Keratinocyte (primary cell): ENCODE measurements around the gene SYNJ2.

Source experiments
- CTCF ChIP-seq, 3 experiments: IDR thresholded peaks in 1 of 3; conservative IDR thresholded peaks in 1 of 3; optimal IDR thresholded peaks in 1 of 3; 2 replicates in 2 of 3; 3 replicates in 1 of 3; pipeline versions ENCODE3 to v1.5.1; 2011; ENCODE audit warnings: low read length in 3 of 3, mild to moderate bottlenecking in 3 of 3, moderate library complexity in 2 of 3, control low read depth in 1 of 3, inconsistent platforms in 1 of 3; ENCODE audit not compliant: insufficient read depth in 2 of 3; ENCODE audit errors: extremely low read depth in 1 of 3
- EZH2 ChIP-seq: IDR thresholded peaks from one replicate; pipeline ENCODE4 v1.6.1; 2012; ENCODE audit warnings: inconsistent platforms, mild to moderate bottlenecking, low read length, moderate library complexity

GRCh38 chr6:158092806-158093205 lies 111.1 kb downstream of the SYNJ2 start:
- TF ChIP-seq EZH2: no peak
- no peak for TF ChIP-seq CTCF (optimal IDR thresholded peaks at IDR 0.05 in 1 of 3, IDR thresholded peaks at IDR 0.05 in 1 of 3, conservative IDR thresholded peaks at IDR 0.05 in 1 of 3; ENCODE audit: extremely low read depth in 1 of 3, insufficient read depth in 2 of 3, low read length in 3 of 3)
